SU-DHL-6 (cell line): ENCODE measurements around the gene SELENOV.

Experiments
- H2AFZ ChIP-seq: fragments of 200-600 bp; sonication (generic); 2 replicates; pipeline ENCODE4 v1.6.1; 2014; ENCODE audit warnings: low read depth, mild to moderate bottlenecking, moderate library complexity, mixed read lengths, antibody characterized with exemption, low read length; ENCODE audit not compliant: severe bottlenecking
- H3F3A ChIP-seq: fragments of 200-600 bp; shearing (Covaris generic); 2 replicates; pipeline ENCODE4 v1.6.0; 2016; ENCODE audit warnings: antibody characterized with exemption, mild to moderate bottlenecking; ENCODE audit not compliant: insufficient read depth
- H3K27ac ChIP-seq: fragments of 200-600 bp; sonication (generic); 2 replicates; pipeline ENCODE4 v1.5.1; 2016; ENCODE audit warnings: low read depth, mild to moderate bottlenecking, low read length, moderate library complexity, mixed read lengths
- H3K27me3 ChIP-seq: fragments of 200-600 bp; sonication (generic), shearing (Covaris generic); 2 replicates; pipeline ENCODE4 v1.6.0; 2014; ENCODE audit warnings: mild to moderate bottlenecking, low read length
- H3K36me3 ChIP-seq: fragments of 200-600 bp; sonication (generic); 2 replicates; pipeline ENCODE4 v1.6.1; 2014; ENCODE audit warnings: mild to moderate bottlenecking, low read length, mixed read lengths
- H3K4me2 ChIP-seq: fragments of 300-600, 200-600 bp; shearing (Covaris generic), sonication (generic); 2 replicates; pipeline ENCODE4 v1.6.0; 2014; ENCODE audit warnings: low read length, low read depth, mild to moderate bottlenecking; ENCODE audit not compliant: poor library complexity, severe bottlenecking
- H3K4me3 ChIP-seq: fragments of 200-600 bp; sonication (generic); 2 replicates; pipeline ENCODE4 v1.5.1; 2014; ENCODE audit warnings: antibody characterized with exemption, low read length, mild to moderate bottlenecking, mixed read lengths; ENCODE audit not compliant: insufficient read depth, poor library complexity, severe bottlenecking
- H3K79me2 ChIP-seq: fragments of 200-600 bp; sonication (generic); 2 replicates; pipeline ENCODE4 v1.6.1; 2014; ENCODE audit warnings: mild to moderate bottlenecking, low read length, moderate library complexity; ENCODE audit not compliant: insufficient read depth
- H3K9ac ChIP-seq: fragments of 200-600 bp; sonication (generic); 2 replicates; pipeline ENCODE4 v1.7.0; 2014; ENCODE audit warnings: mild to moderate bottlenecking, low read length
- H3K9me2 ChIP-seq: fragments of 200-600 bp; sonication (generic); replicated peaks from 2 replicates; pipeline ENCODE4 v1.6.1; 2014; ENCODE audit warnings: low read length; ENCODE audit not compliant: insufficient read depth
- H3K9me3 ChIP-seq: fragments of 200-600 bp; sonication (generic); 2 replicates; pipeline ENCODE4 v1.6.1; 2014; ENCODE audit warnings: low read length, mixed read lengths; ENCODE audit not compliant: insufficient read depth
- H4K20me1 ChIP-seq: fragments of 200-600 bp; sonication (generic); 2 replicates; pipeline ENCODE4 v1.6.1; 2014; ENCODE audit warnings: low read depth, mild to moderate bottlenecking, antibody characterized with exemption, low read length, moderate library complexity, mixed read lengths
- EZH2phosphoT487 ChIP-seq: fragments of 200-600 bp; sonication (generic), shearing (Covaris generic); conservative IDR thresholded peaks from 2 replicates; pipeline ENCODE4 v1.6.1; 2018; ENCODE audit warnings: mild to moderate bottlenecking, antibody characterized with exemption, low read length, moderate library complexity, mixed read lengths
- TF ChIP-seq, protein P1 (sequence below): fragments of 200-600 bp; sonication (generic); IDR thresholded peaks from one replicate; pipeline ENCODE4 v1.5.1; 2017; ENCODE audit warnings: antibody characterized with exemption, mild to moderate bottlenecking, low read length, moderate library complexity; ENCODE audit not compliant: insufficient read depth, poor library complexity, severe bottlenecking

Gene SELENOV

DNA sequence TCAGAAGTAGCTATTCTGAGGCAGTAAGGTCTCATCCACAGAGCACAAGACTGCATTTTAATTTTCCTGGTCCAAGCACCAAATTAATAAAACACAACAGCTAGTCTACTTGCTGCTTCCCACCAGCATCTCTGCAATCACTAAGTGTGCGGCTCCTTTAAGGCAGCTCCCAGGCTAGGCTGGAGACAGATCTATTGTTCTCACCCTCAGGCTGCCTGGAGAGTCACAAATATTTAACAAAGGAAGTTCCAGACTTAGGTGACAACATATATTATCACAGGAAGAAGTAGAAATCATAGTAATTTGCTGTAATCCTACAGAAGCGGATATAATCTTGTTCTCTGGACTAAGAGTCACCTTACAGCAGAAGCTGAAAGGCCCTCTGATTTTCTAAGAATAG is 27.3 kb downstream of the SELENOV start:
- Histone ChIP-seq H3K27ac (no peak overlapping the region), H4K20me1 (peaks cover 3% of the 10 kb centered on the region; the same call in 1 of the 2 replicates), H3K4me3 (no peak overlapping the region), H3K9me2 (no peaks in the 10 kb centered on the region), H3K9ac (no peak overlapping the region), H3K9me3 (no peaks in the 10 kb centered on the region), H3K36me3 (no peaks in the 10 kb centered on the region), H3F3A (no peaks in the 10 kb centered on the region), H3K4me2 (no peak overlapping the region), H3K27me3 (no peaks in the 10 kb centered on the region), H2AFZ (no peak overlapping the region), H3K79me2 (peaks cover 15% of the 10 kb centered on the region)
- no peak for TF ChIP-seq EZH2phosphoT487
- TF ChIP-seq, protein P1, sequence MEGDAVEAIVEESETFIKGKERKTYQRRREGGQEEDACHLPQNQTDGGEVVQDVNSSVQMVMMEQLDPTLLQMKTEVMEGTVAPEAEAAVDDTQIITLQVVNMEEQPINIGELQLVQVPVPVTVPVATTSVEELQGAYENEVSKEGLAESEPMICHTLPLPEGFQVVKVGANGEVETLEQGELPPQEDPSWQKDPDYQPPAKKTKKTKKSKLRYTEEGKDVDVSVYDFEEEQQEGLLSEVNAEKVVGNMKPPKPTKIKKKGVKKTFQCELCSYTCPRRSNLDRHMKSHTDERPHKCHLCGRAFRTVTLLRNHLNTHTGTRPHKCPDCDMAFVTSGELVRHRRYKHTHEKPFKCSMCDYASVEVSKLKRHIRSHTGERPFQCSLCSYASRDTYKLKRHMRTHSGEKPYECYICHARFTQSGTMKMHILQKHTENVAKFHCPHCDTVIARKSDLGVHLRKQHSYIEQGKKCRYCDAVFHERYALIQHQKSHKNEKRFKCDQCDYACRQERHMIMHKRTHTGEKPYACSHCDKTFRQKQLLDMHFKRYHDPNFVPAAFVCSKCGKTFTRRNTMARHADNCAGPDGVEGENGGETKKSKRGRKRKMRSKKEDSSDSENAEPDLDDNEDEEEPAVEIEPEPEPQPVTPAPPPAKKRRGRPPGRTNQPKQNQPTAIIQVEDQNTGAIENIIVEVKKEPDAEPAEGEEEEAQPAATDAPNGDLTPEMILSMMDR = no peak

- no peaks in the 10 kb centered on the region for H3K36me3 ChIP-seq
- H3K9ac ChIP-seq = no peak overlapping the region
- no peak for TF ChIP-seq EZH2phosphoT487
- TF ChIP-seq, protein P1 = no peak
- no peaks in the 10 kb centered on the region for H3K9me3 ChIP-seq
- H3K4me3 ChIP-seq = no peak overlapping the region
- no peaks in the 10 kb centered on the region for H3K27me3 ChIP-seq
- no peaks in the 10 kb centered on the region for H3K9me2 ChIP-seq
- H3K79me2 ChIP-seq = peaks cover 10% of the 10 kb centered on the region
- H4K20me1 ChIP-seq = no peaks in the 10 kb centered on the region
- H3K27ac ChIP-seq = no peak overlapping the region
- no peak overlapping the region for H3K4me2 ChIP-seq
- no peak overlapping the region for H2AFZ ChIP-seq
- no peaks in the 10 kb centered on the region for H3F3A ChIP-seq
Observed at GRCh38 chr19:39543477-39543857, 28.5 kb downstream of the SELENOV start.

DNA sequence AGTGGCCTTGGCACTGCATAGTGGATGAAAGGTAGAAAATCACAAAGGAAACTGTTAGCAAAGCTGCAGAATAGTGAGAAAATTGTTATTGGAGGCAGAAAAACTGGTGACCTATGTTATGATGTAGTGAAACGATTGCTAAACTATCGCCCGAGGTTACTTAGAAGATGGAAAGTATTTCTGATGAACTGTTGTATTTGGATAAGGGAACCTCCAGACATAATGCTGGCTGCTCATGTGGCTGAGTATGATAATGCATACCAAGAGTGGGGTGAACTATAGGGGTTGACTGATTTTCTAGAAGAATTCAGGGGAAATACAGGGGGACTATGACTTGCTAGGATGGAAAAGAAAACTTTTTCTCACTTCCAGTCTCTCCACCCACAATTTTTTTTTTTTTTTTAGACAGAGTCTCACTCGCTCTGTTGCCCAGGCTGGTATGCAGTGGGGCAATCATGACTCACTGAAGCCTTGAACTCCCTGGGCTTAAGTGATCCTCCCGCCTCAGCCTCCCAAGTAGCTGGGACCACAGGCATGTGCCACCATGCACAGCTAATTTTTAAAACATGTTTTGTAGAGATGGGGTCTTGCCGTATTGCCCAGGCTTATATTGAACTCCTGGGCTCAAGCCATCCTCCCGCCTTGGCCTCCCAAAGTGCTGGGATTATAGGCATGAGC is 29.4 kb downstream of the SELENOV start:
- Histone ChIP-seq H3K27me3 (no peaks in the 10 kb centered on the region), H3K4me2 (no peak overlapping the region), H4K20me1 (no peaks in the 10 kb centered on the region), H3K9me2 (no peaks in the 10 kb centered on the region), H3K27ac (no peak overlapping the region), H3K4me3 (no peak overlapping the region), H3K9ac (no peak overlapping the region), H3K36me3 (no peaks in the 10 kb centered on the region), H3F3A (no peaks in the 10 kb centered on the region), H3K9me3 (no peaks in the 10 kb centered on the region), H3K79me2 (peaks cover under 1% of the 10 kb centered on the region; the same call in 1 of the 2 replicates), H2AFZ (no peak overlapping the region)
- no peak for TF ChIP-seq EZH2phosphoT487
- TF ChIP-seq, protein P1 = no peak
